NCI-H748 (cell line): Measurements from ENCODE around the gene MAOB.

Source experiments
- DNase-seq: peaks from one replicate; lab custom pipeline; 2025; ENCODE audit not compliant: unreplicated experiment; lab: John Stamatoyannopoulos, UW

Gene MAOB

GRCh38 chrX:43718081-43718480 lies 164.2 kb downstream of the MAOB start:
- DNase-seq: no peak

- no peak for DNase-seq
Observed at GRCh38 chrX:43717161-43717560, 165.1 kb downstream of the MAOB start.

GRCh38 chrX:43716696-43717095 lies 165.6 kb downstream of the MAOB start:
- no peak for DNase-seq
